ENCODE results near the gene SAMD11. TPM values are rescaled to one million over a fixed set of nuclear protein-coding genes. Genes with fewer than 3 reads are reported as not detected.
"Not testable (repeated sequence)": the region's sequence is repeated elsewhere in the genome, so short reads cannot be mapped to it uniquely, and the experiment has no call there.

The SAMD11 gene
- total RNA-seq, 1 donor from 2014 or later: 6.0 TPM

- H3K4me3 Mint-ChIP-seq (ENCODE audit: unreplicated experiment): peak overlapping the region; percentile 1
- H3K79me2 ChIP-seq (ENCODE audit: insufficient read depth, low read length): no peaks in the 10 kb centered on the region
- H3K27me3 Mint-ChIP-seq (ENCODE audit: low read depth, unreplicated experiment): peaks cover 51% of the 10 kb centered on the region
- FAIRE-seq (no peak), DNase-seq (ENCODE audit: low read depth) (no peak)
- H4K20me1 ChIP-seq (ENCODE audit: insufficient read depth, low read length): no peaks in the 10 kb centered on the region
- H3K4me2 ChIP-seq (ENCODE audit: low read length): no peak overlapping the region
- H3K9me3 Mint-ChIP-seq (ENCODE audit: unreplicated experiment): peaks cover 6% of the 10 kb centered on the region
- no peaks in the 10 kb centered on the region for H3K36me3 Mint-ChIP-seq (ENCODE audit: low read depth, unreplicated experiment)
- no peak overlapping the region for H3K27ac ChIP-seq (ENCODE audit: low read depth, low read length)
- H2AFZ ChIP-seq (ENCODE audit: low read depth, low read length): no peak overlapping the region
- no peaks in the 10 kb centered on the region for H3K4me1 Mint-ChIP-seq (ENCODE audit: low read depth, unreplicated experiment)
- H3K27ac Mint-ChIP-seq (ENCODE audit: unreplicated experiment): no peak overlapping the region
- H3K4me1 ChIP-seq (ENCODE audit: insufficient read depth, low read length): no peaks in the 10 kb centered on the region
- H3K4me3 ChIP-seq (ENCODE audit: insufficient read depth, low read depth, low read length): no peak overlapping the region
- H3K9ac ChIP-seq (ENCODE audit: low read length): no peak overlapping the region
- no peak for TF ChIP-seq EZH2 (IDR thresholded peaks at IDR 0.05; ENCODE audit: insufficient read depth, low read length)
- TF ChIP-seq CTCF (IDR thresholded peaks at IDR 0.05; ENCODE audit: insufficient read depth, low read depth, low read length): no peak
- peaks cover 12% of the 10 kb centered on the region for H3K27me3 ChIP-seq (ENCODE audit: insufficient read depth, low read length)
- no peaks in the 10 kb centered on the region for H3K36me3 ChIP-seq (ENCODE audit: insufficient read depth, low read length)
- no peaks in the 10 kb centered on the region for H3K9me3 ChIP-seq (ENCODE audit: insufficient read depth, low read depth, low read length)
Measured at GRCh38 chr1:888297-888696, 35.4 kb upstream of the SAMD11 start.

GRCh38 chr1:889774-890173 lies 33.9 kb upstream of the SAMD11 start:
- H3K27ac Mint-ChIP-seq (ENCODE audit: unreplicated experiment); H3K27ac ChIP-seq (ENCODE audit: low read depth, low read length); H3K4me1 Mint-ChIP-seq (ENCODE audit: low read depth, unreplicated experiment); H3K36me3 ChIP-seq (ENCODE audit: insufficient read depth, low read length); H3K9me3 Mint-ChIP-seq (ENCODE audit: unreplicated experiment); FAIRE-seq; H3K4me3 Mint-ChIP-seq (ENCODE audit: unreplicated experiment); DNase-seq (ENCODE audit: low read depth); H3K9me3 ChIP-seq (ENCODE audit: insufficient read depth, low read depth, low read length); H3K36me3 Mint-ChIP-seq (ENCODE audit: low read depth, unreplicated experiment); H3K4me1 ChIP-seq (ENCODE audit: insufficient read depth, low read length); H4K20me1 ChIP-seq (ENCODE audit: insufficient read depth, low read length); H3K9ac ChIP-seq (ENCODE audit: low read length); H3K4me2 ChIP-seq (ENCODE audit: low read length); H3K79me2 ChIP-seq (ENCODE audit: insufficient read depth, low read length); H2AFZ ChIP-seq (ENCODE audit: low read depth, low read length); H3K4me3 ChIP-seq (ENCODE audit: insufficient read depth, low read depth, low read length): not testable (repeated sequence)
- H3K27me3 ChIP-seq (ENCODE audit: insufficient read depth, low read length): peaks cover 12% of the 10 kb centered on the region
- H3K27me3 Mint-ChIP-seq (ENCODE audit: low read depth, unreplicated experiment): peaks cover 49% of the 10 kb centered on the region

GRCh38 chr1:890234-890633 lies 33.5 kb upstream of the SAMD11 start:
- not testable (repeated sequence) for H3K4me2 ChIP-seq (ENCODE audit: low read length); H3K9me3 Mint-ChIP-seq (ENCODE audit: unreplicated experiment); FAIRE-seq; H3K27me3 ChIP-seq (ENCODE audit: insufficient read depth, low read length); H3K4me3 Mint-ChIP-seq (ENCODE audit: unreplicated experiment); H3K36me3 Mint-ChIP-seq (ENCODE audit: low read depth, unreplicated experiment); H3K9ac ChIP-seq (ENCODE audit: low read length); H3K27ac Mint-ChIP-seq (ENCODE audit: unreplicated experiment); H4K20me1 ChIP-seq (ENCODE audit: insufficient read depth, low read length); H3K4me1 Mint-ChIP-seq (ENCODE audit: low read depth, unreplicated experiment); H3K79me2 ChIP-seq (ENCODE audit: insufficient read depth, low read length); H2AFZ ChIP-seq (ENCODE audit: low read depth, low read length); DNase-seq (ENCODE audit: low read depth); H3K27ac ChIP-seq (ENCODE audit: low read depth, low read length); H3K36me3 ChIP-seq (ENCODE audit: insufficient read depth, low read length); H3K4me3 ChIP-seq (ENCODE audit: insufficient read depth, low read depth, low read length); H3K4me1 ChIP-seq (ENCODE audit: insufficient read depth, low read length); H3K9me3 ChIP-seq (ENCODE audit: insufficient read depth, low read depth, low read length)
- peaks cover 48% of the 10 kb centered on the region for H3K27me3 Mint-ChIP-seq (ENCODE audit: low read depth, unreplicated experiment)

GRCh38 chr1:890661-891060 lies 33.1 kb upstream of the SAMD11 start:
- H3K36me3 ChIP-seq (ENCODE audit: insufficient read depth, low read length): no peaks in the 10 kb centered on the region
- H3K9me3 ChIP-seq (ENCODE audit: insufficient read depth, low read depth, low read length): no peaks in the 10 kb centered on the region
- FAIRE-seq (no peak), DNase-seq (ENCODE audit: low read depth) (no peak)
- Mint-ChIP-seq H3K4me1 (ENCODE audit: low read depth, unreplicated experiment) (no peaks in the 10 kb centered on the region), H3K27ac (ENCODE audit: unreplicated experiment) (no peak overlapping the region), H3K36me3 (ENCODE audit: low read depth, unreplicated experiment) (no peaks in the 10 kb centered on the region), H3K4me3 (ENCODE audit: unreplicated experiment) (no peak overlapping the region), H3K9me3 (ENCODE audit: unreplicated experiment) (peaks cover 5% of the 10 kb centered on the region), H3K27me3 (ENCODE audit: low read depth, unreplicated experiment) (peaks cover 48% of the 10 kb centered on the region)
- no peaks in the 10 kb centered on the region for H4K20me1 ChIP-seq (ENCODE audit: insufficient read depth, low read length)
- TF ChIP-seq CTCF (IDR thresholded peaks at IDR 0.05; ENCODE audit: insufficient read depth, low read depth, low read length) (no peak), EZH2 (IDR thresholded peaks at IDR 0.05; ENCODE audit: insufficient read depth, low read length) (no peak)
- no peak overlapping the region for H3K27ac ChIP-seq (ENCODE audit: low read depth, low read length)
- H3K4me2 ChIP-seq (ENCODE audit: low read length): no peak overlapping the region
- H2AFZ ChIP-seq (ENCODE audit: low read depth, low read length): no peak overlapping the region
- H3K4me3 ChIP-seq (ENCODE audit: insufficient read depth, low read depth, low read length): no peak overlapping the region
- H3K9ac ChIP-seq (ENCODE audit: low read length): no peak overlapping the region
- H3K79me2 ChIP-seq (ENCODE audit: insufficient read depth, low read length): no peaks in the 10 kb centered on the region
- no peaks in the 10 kb centered on the region for H3K4me1 ChIP-seq (ENCODE audit: insufficient read depth, low read length)
- peaks cover 10% of the 10 kb centered on the region for H3K27me3 ChIP-seq (ENCODE audit: insufficient read depth, low read length)

All from astrocyte (in vitro differentiated cells and primary cell).